Mesothelial cell of epicardium (in vitro differentiated cells): ENCODE results near the gene IMPDH1. TPM values are rescaled to one million over a fixed set of nuclear protein-coding genes. Genes with fewer than 3 reads are reported as not detected.

ENCODE experiments used
- DNase-seq, 2 experiments: peaks; one replicate each; pipeline ENCODE4 v3.0.0; 2021; ENCODE audit warnings: low spot score in 2 of 2; ENCODE audit not compliant: unreplicated experiment in 2 of 2
- H3K27ac Mint-ChIP-seq: 2 replicates; pipeline ENCODE4 v1.8.0; 2021; ENCODE audit warnings: mixed read lengths
- H3K27me3 Mint-ChIP-seq: 2 replicates; pipeline ENCODE4 v1.8.0; 2021; ENCODE audit warnings: low read depth, mixed read lengths
- H3K36me3 Mint-ChIP-seq: 2 replicates; pipeline ENCODE4 v1.8.0; 2021; ENCODE audit warnings: mixed read lengths
- H3K4me1 Mint-ChIP-seq: 2 replicates; pipeline ENCODE4 v1.8.0; 2021; ENCODE audit warnings: mixed read lengths
- H3K4me3 Mint-ChIP-seq: 2 replicates; pipeline ENCODE4 v1.8.0; 2021; ENCODE audit warnings: mild to moderate bottlenecking, moderate library complexity, mixed read lengths
- H3K9me3 Mint-ChIP-seq: 2 replicates; pipeline ENCODE4 v1.8.0; 2021; ENCODE audit warnings: mixed read lengths
- total RNA-seq: library from RNA; stranded (reverse); gene quantifications from 3 replicates; pipeline ENCODE4 v1.2.1, GENCODE V29; 2021
- TF ChIP-seq, protein P1 (sequence below): fragments of 200-600 bp; sonication (generic); IDR thresholded peaks from one replicate; pipeline ENCODE4 v1.5.0; 2021; ENCODE audit warnings: antibody characterized with exemption; ENCODE audit not compliant: unreplicated experiment

IMPDH1 gene
- total RNA-seq, 1 donor from 2014 or later, result 39.3 TPM

DNA sequence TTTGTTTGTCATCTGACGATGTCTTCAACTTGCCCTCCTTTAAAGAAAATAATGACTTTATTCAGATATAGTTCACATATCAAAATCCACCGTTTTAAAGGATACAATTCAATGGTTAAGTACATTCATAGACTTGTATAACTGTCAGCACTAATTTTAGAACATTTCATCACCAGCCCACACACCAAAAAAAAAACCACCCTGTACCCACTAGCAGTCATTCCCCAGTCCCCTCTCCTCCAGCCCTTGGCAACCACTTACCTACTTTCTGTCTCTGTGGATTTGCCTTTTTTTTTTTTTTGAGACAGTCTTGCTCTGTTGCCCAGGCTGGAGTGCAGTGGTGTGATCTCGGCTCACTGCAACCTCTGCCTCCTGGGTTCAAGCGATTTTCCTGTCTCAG lies 40.6 kb upstream of the IMPDH1 start:
- Mint-ChIP-seq H3K4me3 (no peak overlapping the region), H3K27ac (no peak overlapping the region), H3K27me3 (no peaks in the 10 kb centered on the region)

DNA sequence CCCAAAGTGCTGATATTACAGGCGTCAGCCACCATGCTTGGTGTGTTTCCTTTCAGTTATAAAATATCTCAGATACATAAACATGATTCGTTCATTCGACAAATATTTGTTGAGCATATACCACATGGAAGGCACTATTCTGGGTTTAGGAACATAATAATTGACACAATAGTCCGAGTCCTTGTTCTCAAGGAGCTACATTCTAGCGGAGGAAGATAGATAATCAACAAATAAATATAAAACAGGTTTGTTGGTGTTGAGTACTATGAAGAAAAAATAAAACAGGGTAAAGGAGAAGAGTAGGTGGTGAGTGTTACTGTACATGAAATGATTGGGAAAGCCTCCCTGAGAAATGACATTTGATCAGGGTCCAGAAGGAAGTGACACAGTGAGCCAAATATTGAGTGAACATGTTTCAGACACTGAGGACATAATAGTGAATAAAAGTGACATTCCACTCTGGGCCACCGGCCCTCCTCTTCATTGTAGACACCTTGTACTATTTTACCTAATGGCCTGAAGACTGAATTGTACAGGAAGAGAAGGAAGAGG lies 39.0 kb upstream of the IMPDH1 start:
- Mint-ChIP-seq H3K4me3 (no peak overlapping the region), H3K36me3 (no peaks in the 10 kb centered on the region), H3K27ac (no peak overlapping the region), H3K4me1 (peaks cover 4% of the 10 kb centered on the region), H3K9me3 (no peaks in the 10 kb centered on the region), H3K27me3 (no peaks in the 10 kb centered on the region)
- DNase-seq, result no peak
- TF ChIP-seq, protein P1, sequence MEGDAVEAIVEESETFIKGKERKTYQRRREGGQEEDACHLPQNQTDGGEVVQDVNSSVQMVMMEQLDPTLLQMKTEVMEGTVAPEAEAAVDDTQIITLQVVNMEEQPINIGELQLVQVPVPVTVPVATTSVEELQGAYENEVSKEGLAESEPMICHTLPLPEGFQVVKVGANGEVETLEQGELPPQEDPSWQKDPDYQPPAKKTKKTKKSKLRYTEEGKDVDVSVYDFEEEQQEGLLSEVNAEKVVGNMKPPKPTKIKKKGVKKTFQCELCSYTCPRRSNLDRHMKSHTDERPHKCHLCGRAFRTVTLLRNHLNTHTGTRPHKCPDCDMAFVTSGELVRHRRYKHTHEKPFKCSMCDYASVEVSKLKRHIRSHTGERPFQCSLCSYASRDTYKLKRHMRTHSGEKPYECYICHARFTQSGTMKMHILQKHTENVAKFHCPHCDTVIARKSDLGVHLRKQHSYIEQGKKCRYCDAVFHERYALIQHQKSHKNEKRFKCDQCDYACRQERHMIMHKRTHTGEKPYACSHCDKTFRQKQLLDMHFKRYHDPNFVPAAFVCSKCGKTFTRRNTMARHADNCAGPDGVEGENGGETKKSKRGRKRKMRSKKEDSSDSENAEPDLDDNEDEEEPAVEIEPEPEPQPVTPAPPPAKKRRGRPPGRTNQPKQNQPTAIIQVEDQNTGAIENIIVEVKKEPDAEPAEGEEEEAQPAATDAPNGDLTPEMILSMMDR, result no peak

More for the DNA sequence above, 40.6 kb upstream of the IMPDH1 start:
- Mint-ChIP-seq H3K36me3 (no peaks in the 10 kb centered on the region), H3K4me1 (peaks cover 17% of the 10 kb centered on the region), H3K9me3 (no peaks in the 10 kb centered on the region)
- TF ChIP-seq, protein P1, result no peak
- DNase-seq, result no peak

DNA sequence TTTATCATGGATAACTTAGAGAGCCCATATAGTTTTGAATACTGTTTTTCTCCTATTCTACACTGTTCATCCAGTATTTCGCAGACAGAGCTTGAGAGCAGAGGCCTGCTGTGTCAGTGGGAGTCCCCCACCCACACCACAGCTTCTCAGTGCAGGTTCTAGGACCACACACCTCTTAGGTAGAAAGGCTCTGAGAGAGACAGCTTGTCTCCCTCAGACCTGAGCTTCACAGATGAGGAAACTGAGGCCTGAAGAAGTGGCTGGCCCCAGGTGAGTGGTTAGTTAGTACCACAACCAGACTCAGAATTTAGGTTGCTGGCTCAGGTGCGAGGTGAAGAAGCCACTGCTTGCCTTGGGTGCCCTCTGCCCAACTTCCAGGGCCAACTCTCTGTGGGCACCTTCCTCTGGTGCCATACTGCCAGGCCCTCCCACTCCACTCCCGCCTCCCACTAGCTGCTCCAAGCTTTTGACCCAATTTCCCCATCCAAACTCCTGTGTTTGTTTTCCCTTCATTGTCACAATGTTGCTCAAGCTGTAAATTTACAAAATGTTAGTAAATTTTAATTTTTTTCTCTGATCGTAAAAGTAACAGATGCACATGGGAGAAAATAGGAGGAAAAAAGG lies 38.3 kb upstream of the IMPDH1 start:
- Mint-ChIP-seq H3K36me3 (no peaks in the 10 kb centered on the region), H3K27ac (no peak overlapping the region), H3K9me3 (no peaks in the 10 kb centered on the region), H3K27me3 (no peaks in the 10 kb centered on the region), H3K4me1 (peaks cover 3% of the 10 kb centered on the region), H3K4me3 (no peak overlapping the region)
- no peak for DNase-seq
- TF ChIP-seq, protein P1, result no peak

GRCh38 chr7:128446306-128446705 lies 36.5 kb upstream of the IMPDH1 start:
- H3K4me3 Mint-ChIP-seq, result no peak overlapping the region
- H3K9me3 Mint-ChIP-seq, result no peaks in the 10 kb centered on the region
- no peaks in the 10 kb centered on the region for H3K36me3 Mint-ChIP-seq
- DNase-seq, result no peak
- peaks cover 3% of the 10 kb centered on the region for H3K4me1 Mint-ChIP-seq
- no peak overlapping the region for H3K27ac Mint-ChIP-seq
- TF ChIP-seq, protein P1, result no peak
- H3K27me3 Mint-ChIP-seq, result no peaks in the 10 kb centered on the region

DNA sequence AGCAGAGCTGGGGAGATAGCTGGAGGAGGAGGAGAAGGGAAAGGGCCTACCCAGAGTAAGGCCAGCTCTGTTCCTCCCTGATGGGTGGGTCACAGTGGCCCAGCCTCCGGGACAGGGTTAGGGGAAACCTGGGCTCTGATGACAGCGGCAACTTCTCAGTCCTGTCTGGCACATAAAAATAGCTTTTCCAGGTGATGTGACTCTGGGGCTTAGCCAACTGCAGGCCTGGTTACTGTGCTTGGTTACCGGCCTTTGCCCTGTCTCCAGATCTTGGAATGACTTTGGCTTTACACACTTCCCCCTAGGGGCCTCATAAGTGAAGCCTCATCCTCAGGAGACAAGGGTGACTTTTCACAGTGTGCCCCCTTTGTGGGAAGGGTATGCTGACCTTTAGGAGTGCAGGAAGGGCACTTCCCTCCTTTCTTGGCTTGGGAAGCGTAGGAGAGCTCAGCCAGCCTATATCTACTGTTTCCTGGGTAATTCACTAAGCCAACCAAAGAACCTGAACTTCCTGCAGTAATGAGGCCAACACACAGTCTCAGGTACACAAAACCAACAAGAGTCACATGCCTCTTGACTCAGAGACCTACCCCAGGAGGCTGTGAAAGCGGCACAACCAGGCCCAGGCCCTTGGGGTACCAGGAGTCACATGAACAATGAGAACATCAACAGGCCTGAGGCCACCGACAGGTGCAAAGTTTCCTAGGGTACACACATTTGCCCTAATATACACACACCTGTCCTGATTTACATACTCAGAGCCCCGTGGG lies 34.2 kb upstream of the IMPDH1 start:
- H3K27ac Mint-ChIP-seq, result no peak overlapping the region
- H3K4me1 Mint-ChIP-seq, result peaks cover 3% of the 10 kb centered on the region
- H3K27me3 Mint-ChIP-seq, result no peaks in the 10 kb centered on the region
- no peaks in the 10 kb centered on the region for H3K9me3 Mint-ChIP-seq
- TF ChIP-seq, protein P1, result no peak
- no peak overlapping the region for H3K4me3 Mint-ChIP-seq
- DNase-seq, result no peak
- no peaks in the 10 kb centered on the region for H3K36me3 Mint-ChIP-seq
